H7 (cell line): ENCODE measurements around the gene PCBD1. TPM values are rescaled to one million over a fixed set of nuclear protein-coding genes. Genes with fewer than 3 reads are reported as not detected.

ENCODE experiments used
- DNase-seq: peaks from one replicate; pipeline ENCODE4 v3.0.0; 2012
- H3K27me3 ChIP-seq: 2 replicates; pipeline ENCODE4 v1.6.0; 2011; ENCODE audit warnings: mild to moderate bottlenecking, low read length; ENCODE audit not compliant: control insufficient read depth, insufficient read depth
- H3K36me3 ChIP-seq: replicated peaks from 2 replicates; pipeline ENCODE4 v1.5.1; 2011; ENCODE audit warnings: low read length; ENCODE audit not compliant: control insufficient read depth, insufficient read depth
- H3K4me3 ChIP-seq: 2 replicates; pipeline ENCODE4 v1.5.1; 2011; ENCODE audit warnings: low read depth, mild to moderate bottlenecking, control low read depth, low read length, moderate library complexity; ENCODE audit not compliant: insufficient read depth
- total RNA-seq: library from RNA; depleted of rRNA; stranded (reverse); fragments of >200 nt; shearing (Covaris generic); gene quantifications from 2 replicates; pipeline ENCODE4 v1.2.3, GENCODE V29; 2014

The PCBD1 gene
- total RNA-seq, 1 experiment from 2014 or later: 51.1 TPM

DNA sequence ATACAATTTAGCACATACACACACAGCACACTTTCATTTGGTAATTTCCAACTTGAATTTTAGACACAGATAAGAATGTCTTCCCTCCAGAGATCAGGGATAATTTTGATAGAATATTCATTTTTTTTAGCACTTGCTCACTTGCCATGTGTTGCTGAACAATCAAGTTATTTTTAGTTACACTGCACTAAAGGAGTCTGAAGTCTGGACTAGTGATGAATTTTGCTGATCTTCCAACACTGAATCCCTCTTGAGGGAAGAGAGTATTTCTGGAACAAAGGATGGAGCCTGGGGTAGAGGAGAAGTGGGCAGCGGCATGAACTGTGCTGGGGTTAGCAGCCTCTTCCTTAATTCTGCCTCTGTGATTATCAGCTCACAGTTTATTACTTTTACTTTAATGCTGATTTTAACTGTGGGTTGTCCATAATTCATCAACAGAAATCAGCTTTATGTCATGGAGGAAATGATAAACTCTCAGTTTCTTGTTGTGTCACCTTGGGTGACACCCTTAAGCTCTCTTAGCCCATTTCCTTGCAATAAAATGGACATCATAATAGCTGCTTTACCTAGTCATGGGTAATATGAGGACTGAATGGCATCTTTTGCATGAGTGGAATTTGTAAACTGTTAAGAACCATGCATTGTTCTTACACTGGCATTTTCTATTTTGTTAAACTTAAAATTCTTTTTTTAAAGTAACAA, 40.6 kb downstream of the PCBD1 start:
- no peak overlapping the region for H3K4me3 ChIP-seq
- peaks cover 9% of the 10 kb centered on the region for H3K36me3 ChIP-seq
- no peaks in the 10 kb centered on the region for H3K27me3 ChIP-seq
- DNase-seq: no peak

GRCh38 chr10:70846795-70847194, 41.6 kb downstream of the PCBD1 start:
- H3K36me3 ChIP-seq: peaks cover 7% of the 10 kb centered on the region
- no peak for DNase-seq
- no peak overlapping the region for H3K4me3 ChIP-seq
- H3K27me3 ChIP-seq: no peaks in the 10 kb centered on the region

DNA sequence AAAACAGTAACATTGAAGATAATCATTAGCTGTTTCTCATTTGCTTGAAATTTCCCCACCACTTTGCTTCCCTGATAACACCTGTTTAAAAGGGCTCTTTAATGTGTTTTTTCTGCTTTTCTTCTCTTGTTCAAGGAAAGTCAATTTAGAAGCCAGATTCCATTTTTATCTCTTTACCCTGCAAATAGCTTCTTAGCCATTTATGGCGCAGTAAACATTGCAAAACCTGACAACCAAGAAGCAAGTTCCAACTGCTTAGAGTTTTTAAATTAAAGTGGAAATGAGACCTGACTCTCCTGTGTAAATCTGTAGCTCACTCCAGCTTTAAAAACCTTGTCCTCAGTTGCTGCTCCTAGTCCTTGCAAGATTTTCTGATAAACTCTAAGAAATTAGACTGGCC, 42.5 kb downstream of the PCBD1 start:
- Histone ChIP-seq H3K27me3 (no peaks in the 10 kb centered on the region), H3K4me3 (no peak overlapping the region), H3K36me3 (peaks cover 3% of the 10 kb centered on the region)
- DNase-seq: no peak

- DNase-seq: no peak
- H3K27me3 ChIP-seq: no peaks in the 10 kb centered on the region
- peaks cover 3% of the 10 kb centered on the region for H3K36me3 ChIP-seq
Measured at GRCh38 chr10:70845256-70845655, 43.1 kb downstream of the PCBD1 start.

DNA sequence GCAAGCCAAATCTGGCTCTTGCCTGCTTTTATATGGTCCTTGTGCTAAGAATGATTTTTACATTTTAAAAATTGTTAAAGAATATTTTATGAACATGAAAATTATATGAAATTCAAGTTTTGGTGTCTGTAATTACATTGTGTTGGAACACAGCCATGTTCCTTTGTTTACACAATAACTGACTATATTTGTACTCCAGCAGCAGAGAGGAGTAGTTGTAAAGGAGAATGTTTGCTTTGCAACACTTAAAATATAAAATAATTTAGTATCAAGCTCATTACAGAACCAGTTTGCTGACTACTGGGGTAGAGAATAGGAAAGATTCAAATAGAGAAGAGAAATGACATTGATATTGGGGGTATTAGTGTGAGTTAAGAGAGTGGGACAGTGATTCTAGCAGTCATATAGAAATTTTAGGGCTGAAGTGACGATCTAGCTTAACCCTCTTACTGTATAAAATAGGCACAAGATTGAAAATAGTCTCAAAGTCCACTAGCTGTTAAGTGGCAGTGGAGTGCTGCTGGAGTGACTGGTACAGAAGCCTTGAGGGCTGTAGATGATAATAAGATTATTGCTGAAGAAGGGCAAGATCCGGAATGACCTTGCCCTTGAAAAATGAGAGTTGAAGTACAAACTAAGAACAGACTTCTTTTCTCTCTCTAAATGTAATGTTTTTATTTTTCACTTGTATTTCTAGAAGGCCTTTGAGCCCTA, 44.4 kb downstream of the PCBD1 start:
- DNase-seq: no peak
- Histone ChIP-seq H3K36me3 (peaks cover 3% of the 10 kb centered on the region), H3K4me3 (no peak overlapping the region), H3K27me3 (no peaks in the 10 kb centered on the region)

More at GRCh38 chr10:70845256-70845655, 43.1 kb downstream of the PCBD1 start:
- H3K4me3 ChIP-seq: no peak overlapping the region

DNA sequence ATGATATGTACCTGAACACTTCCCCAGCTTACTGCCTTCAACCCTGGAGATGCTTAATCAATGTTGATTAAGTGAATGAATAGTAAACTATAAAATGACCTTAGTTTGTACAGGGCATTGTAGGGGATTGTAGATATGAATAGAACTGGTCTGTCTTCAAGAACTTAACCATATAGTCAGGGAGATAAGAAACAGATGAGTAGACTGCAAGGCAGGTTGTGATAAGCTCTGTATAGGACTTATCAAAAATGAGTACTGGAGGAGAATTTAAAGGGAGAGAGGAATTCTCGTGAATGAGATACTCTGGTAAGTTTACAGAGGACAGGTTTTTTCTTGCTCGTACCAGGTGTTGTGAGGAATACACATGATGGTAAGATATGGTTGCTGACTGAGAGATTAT, 45.0 kb downstream of the PCBD1 start:
- peaks cover 3% of the 10 kb centered on the region for H3K36me3 ChIP-seq
- H3K4me3 ChIP-seq: no peak overlapping the region
- no peaks in the 10 kb centered on the region for H3K27me3 ChIP-seq
- no peak for DNase-seq

GRCh38 chr10:70840836-70841235, 47.5 kb downstream of the PCBD1 start:
- no peak overlapping the region for H3K4me3 ChIP-seq
- peaks cover 1% of the 10 kb centered on the region for H3K36me3 ChIP-seq
- no peak for DNase-seq
- no peaks in the 10 kb centered on the region for H3K27me3 ChIP-seq

DNA sequence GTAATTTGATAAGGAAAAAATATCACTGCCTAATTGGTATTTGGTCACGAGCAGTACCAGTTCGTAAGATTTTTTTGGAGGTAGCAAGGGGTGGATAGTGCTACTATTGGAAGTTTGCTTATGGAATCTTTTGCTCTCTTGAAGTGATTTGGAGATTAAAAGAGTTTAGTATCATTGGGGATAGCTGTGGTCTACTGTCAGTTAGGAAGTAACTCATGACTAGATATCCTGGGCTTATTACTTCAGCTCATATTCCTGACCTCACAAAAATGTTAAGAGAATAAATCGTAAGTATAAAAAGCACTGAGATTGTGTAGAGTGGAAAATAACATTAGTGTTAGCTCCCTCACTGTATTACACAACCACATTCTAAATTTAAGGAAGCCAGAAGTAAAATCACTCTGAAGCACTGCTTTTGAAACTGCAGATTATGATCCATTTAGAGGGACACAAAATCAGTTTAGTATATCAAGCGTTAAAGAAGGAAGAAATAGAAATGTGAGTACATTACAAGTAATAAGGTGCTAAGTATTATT, 50.0 kb downstream of the PCBD1 start:
- Histone ChIP-seq H3K4me3 (no peak overlapping the region), H3K27me3 (no peaks in the 10 kb centered on the region), H3K36me3 (no peaks in the 10 kb centered on the region; the same call in 1 of the 2 replicates)
- DNase-seq: no peak

GRCh38 chr10:70837660-70838059, 50.7 kb downstream of the PCBD1 start:
- no peak for DNase-seq
- H3K36me3 ChIP-seq: no peaks in the 10 kb centered on the region; the same call in 1 of the 2 replicates
- no peaks in the 10 kb centered on the region for H3K27me3 ChIP-seq
- H3K4me3 ChIP-seq: no peak overlapping the region

DNA sequence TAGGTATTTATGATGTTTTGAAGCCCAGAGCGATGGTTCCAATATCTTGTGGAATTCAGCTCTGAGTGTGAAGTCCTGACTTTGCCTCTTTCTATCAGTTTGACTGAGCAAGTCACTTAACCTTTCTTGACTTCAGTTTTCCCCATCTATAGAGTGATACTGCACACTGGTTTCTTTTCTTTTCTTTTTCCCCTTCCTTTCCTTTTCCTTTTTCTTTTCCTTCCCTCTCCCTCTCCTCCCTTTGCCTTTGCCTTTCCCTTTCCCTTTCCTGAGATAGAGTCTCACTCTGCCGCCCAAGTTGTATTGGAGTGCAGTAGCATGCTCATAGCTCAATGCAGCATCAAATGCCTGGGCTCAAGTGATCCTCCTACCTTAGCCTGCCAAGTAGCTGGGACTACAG, 52.0 kb downstream of the PCBD1 start:
- Histone ChIP-seq H3K36me3 (no peaks in the 10 kb centered on the region; the same call in 1 of the 2 replicates), H3K4me3 (no peak overlapping the region), H3K27me3 (no peaks in the 10 kb centered on the region)
- DNase-seq: no peak

GRCh38 chr10:70834441-70835151, 53.8 kb downstream of the PCBD1 start:
- Histone ChIP-seq H3K27me3 (no peaks in the 10 kb centered on the region), H3K4me3 (no peak overlapping the region), H3K36me3 (no peaks in the 10 kb centered on the region; the same call in 1 of the 2 replicates)
- no peak for DNase-seq

- H3K4me3 ChIP-seq: no peak overlapping the region
- no peaks in the 10 kb centered on the region; the same call in 1 of the 2 replicates for H3K36me3 ChIP-seq
- no peak for DNase-seq
- no peaks in the 10 kb centered on the region for H3K27me3 ChIP-seq
Measured at GRCh38 chr10:70834021-70834420, 54.3 kb downstream of the PCBD1 start.

GRCh38 chr10:70833601-70834000, 54.8 kb downstream of the PCBD1 start:
- H3K36me3 ChIP-seq: no peaks in the 10 kb centered on the region; the same call in 1 of the 2 replicates
- H3K4me3 ChIP-seq: no peak overlapping the region
- no peak for DNase-seq
- no peaks in the 10 kb centered on the region for H3K27me3 ChIP-seq
